Measurements from ENCODE around the gene CDADC1.

CDADC1 gene

GRCh38 chr13:49253310-49253709 lies 5.6 kb downstream of the CDADC1 start:
- H3K27ac ChIP-seq = no peak overlapping the region
- TF ChIP-seq CTCF (IDR thresholded peaks at IDR 0.05) (no peak), ZFX (IDR thresholded peaks at IDR 0.05; ENCODE audit: borderline replicate concordance) (no peak)

GRCh38 chr13:49254007-49254406 lies 6.3 kb downstream of the CDADC1 start:
- TF ChIP-seq CTCF (IDR thresholded peaks at IDR 0.05) = no peak
- no peak for TF ChIP-seq ZFX (IDR thresholded peaks at IDR 0.05; ENCODE audit: borderline replicate concordance)
- no peak overlapping the region for H3K27ac ChIP-seq

GRCh38 chr13:49256841-49257240 lies 9.1 kb downstream of the CDADC1 start:
- TF ChIP-seq CTCF (IDR thresholded peaks at IDR 0.05) = no peak
- no peak for TF ChIP-seq ZFX (IDR thresholded peaks at IDR 0.05; ENCODE audit: borderline replicate concordance)
- no peak overlapping the region for H3K27ac ChIP-seq

DNA sequence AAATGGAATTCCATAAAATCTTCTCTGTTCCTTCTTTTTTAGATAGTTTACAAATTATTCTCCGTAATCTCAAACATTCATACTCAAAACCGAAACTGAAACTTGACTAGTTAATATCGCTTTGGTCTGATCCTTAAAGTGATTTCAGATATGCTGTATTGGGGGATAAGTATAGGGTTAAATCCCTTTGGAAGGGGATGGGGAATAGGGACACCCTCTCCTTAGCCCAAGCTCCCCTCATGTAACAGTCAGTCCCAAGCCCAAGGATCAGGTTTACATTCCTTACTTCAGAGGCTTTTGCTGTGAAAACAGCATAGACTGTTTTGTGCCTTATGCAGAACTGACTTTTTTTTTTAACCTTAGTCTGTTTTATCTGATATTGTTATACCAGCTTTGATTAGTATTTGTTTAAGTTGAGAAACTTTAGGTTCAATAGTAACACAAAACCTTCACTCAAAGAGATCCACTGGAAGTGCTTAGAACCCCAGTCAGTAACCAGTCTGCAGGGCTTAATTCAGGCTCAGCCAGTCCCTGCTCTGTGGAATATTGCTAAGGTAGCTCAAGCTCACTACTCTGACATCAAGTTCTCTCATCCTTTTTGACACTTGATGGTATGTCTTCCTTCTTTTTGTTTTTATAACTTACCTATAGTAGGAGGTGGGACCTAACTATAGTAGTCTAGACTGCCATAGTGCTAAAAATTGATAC lies 10.5 kb downstream of the CDADC1 start:
- H3K27ac ChIP-seq = no peak overlapping the region
- TF ChIP-seq CTCF (IDR thresholded peaks at IDR 0.05) (no peak), ZFX (IDR thresholded peaks at IDR 0.05; ENCODE audit: borderline replicate concordance) (no peak)

GRCh38 chr13:49259586-49259985 lies 11.9 kb downstream of the CDADC1 start:
- no peak overlapping the region for H3K27ac ChIP-seq
- no peak for TF ChIP-seq ZFX (IDR thresholded peaks at IDR 0.05; ENCODE audit: borderline replicate concordance)
- TF ChIP-seq CTCF (IDR thresholded peaks at IDR 0.05) = no peak

GRCh38 chr13:49262634-49263033 lies 14.9 kb downstream of the CDADC1 start:
- TF ChIP-seq CTCF (IDR thresholded peaks at IDR 0.05) (no peak), ZFX (IDR thresholded peaks at IDR 0.05; ENCODE audit: borderline replicate concordance) (no peak)

DNA sequence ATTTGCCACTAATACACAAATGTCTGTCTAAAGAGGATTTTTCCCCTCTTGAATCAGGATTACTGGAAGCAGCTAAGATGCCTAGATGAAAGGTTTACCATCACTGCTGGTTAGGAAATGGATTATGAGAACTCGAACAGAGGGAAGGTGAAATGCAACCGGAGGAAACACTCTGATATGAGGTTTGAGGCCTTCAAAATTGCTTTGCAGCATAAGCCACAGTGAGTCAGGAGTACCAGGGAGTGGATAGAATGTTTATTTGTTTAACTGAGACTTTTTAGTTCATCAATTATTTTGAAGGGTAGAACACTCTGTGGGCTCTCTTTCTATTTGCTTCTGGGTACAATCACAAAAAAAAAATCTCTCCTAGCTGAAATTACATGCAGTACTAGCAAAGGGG lies 18.1 kb downstream of the CDADC1 start:
- H3K27ac ChIP-seq = no peak overlapping the region
- TF ChIP-seq ZFX (IDR thresholded peaks at IDR 0.05; ENCODE audit: borderline replicate concordance) = no peak
- no peak for TF ChIP-seq CTCF (IDR thresholded peaks at IDR 0.05)

More at GRCh38 chr13:49262634-49263033, 14.9 kb downstream of the CDADC1 start:
- no peak overlapping the region for H3K27ac ChIP-seq
